ENCODE results near the gene CHCHD3. TPM values are rescaled to one million over a fixed set of nuclear protein-coding genes. Genes with fewer than 3 reads are reported as not detected.

Gene CHCHD3
- total RNA-seq, 1 donor from 2014 or later = 61.5 TPM

GRCh38 chr7:133053321-133053891, 28.5 kb downstream of the CHCHD3 start:
- Mint-ChIP-seq H3K27me3 (ENCODE audit: unreplicated experiment) (no peaks in the 10 kb centered on the region), H3K4me1 (ENCODE audit: low read depth, unreplicated experiment) (peaks cover 8% of the 10 kb centered on the region), H3K36me3 (ENCODE audit: unreplicated experiment) (no peaks in the 10 kb centered on the region), H3K27ac (ENCODE audit: unreplicated experiment) (no peak overlapping the region), H3K9me3 (ENCODE audit: unreplicated experiment) (no peaks in the 10 kb centered on the region), H3K4me3 (ENCODE audit: unreplicated experiment) (no peak overlapping the region)
- TF ChIP-seq CTCF (IDR thresholded peaks at IDR 0.05; ENCODE audit: partially characterized antibody, unreplicated experiment) = no peak
- no peak for DNase-seq

DNA sequence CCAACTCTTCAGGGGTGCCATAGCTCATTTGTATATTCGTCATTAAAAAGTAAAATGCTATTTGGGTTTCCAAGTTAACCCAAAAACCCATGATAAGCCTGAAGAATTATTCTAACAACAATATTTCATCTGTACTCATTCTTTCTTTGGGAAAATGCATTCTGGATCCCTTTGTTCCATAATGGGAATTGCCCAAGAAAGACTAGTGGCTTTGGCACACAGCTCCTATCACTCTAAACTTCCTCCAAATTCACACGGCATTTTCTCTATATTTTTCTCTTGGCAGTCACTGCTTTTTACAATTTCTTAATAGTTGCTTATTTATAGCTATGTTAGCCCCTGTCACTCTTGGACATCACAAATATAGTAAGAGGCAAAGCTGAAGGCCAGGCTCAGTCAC, 29.1 kb downstream of the CHCHD3 start:
- Mint-ChIP-seq H3K9me3 (ENCODE audit: unreplicated experiment) (no peaks in the 10 kb centered on the region), H3K27ac (ENCODE audit: unreplicated experiment) (no peak overlapping the region), H3K4me1 (ENCODE audit: low read depth, unreplicated experiment) (peaks cover 8% of the 10 kb centered on the region), H3K4me3 (ENCODE audit: unreplicated experiment) (no peak overlapping the region), H3K27me3 (ENCODE audit: unreplicated experiment) (no peaks in the 10 kb centered on the region), H3K36me3 (ENCODE audit: unreplicated experiment) (no peaks in the 10 kb centered on the region)
- no peak for DNase-seq
- TF ChIP-seq CTCF (IDR thresholded peaks at IDR 0.05; ENCODE audit: partially characterized antibody, unreplicated experiment) = no peak

GRCh38 chr7:133052401-133052756, 29.5 kb downstream of the CHCHD3 start:
- Mint-ChIP-seq H3K27ac (ENCODE audit: unreplicated experiment) (no peak overlapping the region), H3K36me3 (ENCODE audit: unreplicated experiment) (no peaks in the 10 kb centered on the region), H3K27me3 (ENCODE audit: unreplicated experiment) (no peaks in the 10 kb centered on the region), H3K4me3 (ENCODE audit: unreplicated experiment) (no peak overlapping the region), H3K4me1 (ENCODE audit: low read depth, unreplicated experiment) (peaks cover 8% of the 10 kb centered on the region), H3K9me3 (ENCODE audit: unreplicated experiment) (no peaks in the 10 kb centered on the region)
- no peak for TF ChIP-seq CTCF (IDR thresholded peaks at IDR 0.05; ENCODE audit: partially characterized antibody, unreplicated experiment)
- no peak for DNase-seq

DNA sequence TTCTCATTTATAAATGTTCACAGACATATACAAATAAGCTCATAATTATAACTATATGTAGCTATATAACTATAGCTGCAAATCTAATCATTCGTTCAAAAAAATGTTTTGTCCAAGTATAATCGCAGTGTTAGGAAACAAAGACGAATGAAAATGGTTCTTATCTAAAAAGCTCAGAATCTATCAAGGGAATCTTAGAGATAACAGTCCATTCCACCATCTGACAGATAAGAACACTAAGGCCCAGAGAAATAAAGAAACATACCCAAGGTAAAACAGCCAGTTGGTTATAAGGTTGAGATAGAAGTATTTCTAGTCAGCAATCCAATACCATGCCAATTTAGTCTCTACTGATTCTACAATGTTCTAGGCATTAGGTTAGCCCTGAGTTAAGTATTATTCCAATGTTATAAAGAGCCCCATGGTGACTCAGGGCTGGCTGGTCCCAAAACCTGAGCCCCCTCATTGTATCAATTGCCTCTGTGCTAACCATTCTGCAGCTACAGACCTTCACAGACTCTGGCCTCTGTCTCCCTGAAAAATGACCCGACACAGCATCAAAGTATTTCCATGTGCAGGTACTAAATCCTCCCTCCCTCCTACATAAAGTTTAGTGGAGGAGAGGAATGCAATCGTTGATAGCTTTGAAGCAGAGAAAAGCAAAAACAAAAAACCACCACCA, 30.0 kb downstream of the CHCHD3 start:
- Mint-ChIP-seq H3K4me3 (ENCODE audit: unreplicated experiment) (no peak overlapping the region), H3K4me1 (ENCODE audit: low read depth, unreplicated experiment) (peaks cover 6% of the 10 kb centered on the region), H3K36me3 (ENCODE audit: unreplicated experiment) (no peaks in the 10 kb centered on the region), H3K27ac (ENCODE audit: unreplicated experiment) (no peak overlapping the region), H3K27me3 (ENCODE audit: unreplicated experiment) (no peaks in the 10 kb centered on the region), H3K9me3 (ENCODE audit: unreplicated experiment) (no peaks in the 10 kb centered on the region)
- no peak for DNase-seq
- no peak for TF ChIP-seq CTCF (IDR thresholded peaks at IDR 0.05; ENCODE audit: partially characterized antibody, unreplicated experiment)

DNA sequence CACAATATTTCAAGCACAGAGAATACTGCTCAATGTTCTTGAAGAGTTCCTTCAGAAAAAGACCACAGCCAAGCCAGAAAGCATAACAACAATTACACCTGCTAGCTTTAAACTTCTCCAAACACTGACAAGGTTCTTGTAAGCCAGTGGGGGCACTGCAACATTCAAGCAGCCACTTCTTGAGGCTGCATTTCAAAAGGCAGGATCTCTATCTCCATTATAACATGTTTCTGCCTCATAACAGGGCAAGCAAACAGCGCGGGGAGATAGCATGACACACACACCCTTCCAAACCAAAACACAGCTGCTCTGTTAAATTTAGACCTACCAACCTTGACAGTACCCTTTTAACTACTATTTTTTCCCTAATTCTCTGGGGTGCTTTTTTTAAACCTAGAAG, 30.8 kb downstream of the CHCHD3 start:
- Mint-ChIP-seq H3K27me3 (ENCODE audit: unreplicated experiment) (no peaks in the 10 kb centered on the region), H3K4me1 (ENCODE audit: low read depth, unreplicated experiment) (peaks cover 5% of the 10 kb centered on the region), H3K9me3 (ENCODE audit: unreplicated experiment) (no peaks in the 10 kb centered on the region), H3K4me3 (ENCODE audit: unreplicated experiment) (no peak overlapping the region), H3K27ac (ENCODE audit: unreplicated experiment) (no peak overlapping the region), H3K36me3 (ENCODE audit: unreplicated experiment) (no peaks in the 10 kb centered on the region)
- DNase-seq = no peak
- TF ChIP-seq CTCF (IDR thresholded peaks at IDR 0.05; ENCODE audit: partially characterized antibody, unreplicated experiment) = no peak
